MM.1S (cell line): ENCODE results near the gene ZBTB44.

Source experiments
- CTCF ChIP-seq: fragments of 300-600 bp; sonication (generic); IDR thresholded peaks from 2 replicates; pipeline ENCODE4 v1.5.1; 2016; ENCODE audit warnings: antibody characterized with exemption, low read length, mixed read lengths
- EZH2 ChIP-seq: fragments of 300-600 bp; sonication (generic); optimal IDR thresholded peaks from 2 replicates; pipeline ENCODE3; 2017; ENCODE audit warnings: low read depth, mild to moderate bottlenecking, antibody characterized with exemption, low read length, mixed read lengths

GRCh38 chr11:130295657-130296056, 19.1 kb downstream of the ZBTB44 start:
- TF ChIP-seq CTCF (no peak), EZH2 (no peak)
